GM12872 (cell line): Measurements from ENCODE around the gene TNFRSF14.

ENCODE experiments used
- CTCF ChIP-seq: IDR thresholded peaks from 3 replicates; pipeline ENCODE4 v1.5.1; 2011; ENCODE audit warnings: low read depth, mild to moderate bottlenecking, low read length, moderate library complexity; ENCODE audit not compliant: insufficient read depth

The TNFRSF14 gene

DNA sequence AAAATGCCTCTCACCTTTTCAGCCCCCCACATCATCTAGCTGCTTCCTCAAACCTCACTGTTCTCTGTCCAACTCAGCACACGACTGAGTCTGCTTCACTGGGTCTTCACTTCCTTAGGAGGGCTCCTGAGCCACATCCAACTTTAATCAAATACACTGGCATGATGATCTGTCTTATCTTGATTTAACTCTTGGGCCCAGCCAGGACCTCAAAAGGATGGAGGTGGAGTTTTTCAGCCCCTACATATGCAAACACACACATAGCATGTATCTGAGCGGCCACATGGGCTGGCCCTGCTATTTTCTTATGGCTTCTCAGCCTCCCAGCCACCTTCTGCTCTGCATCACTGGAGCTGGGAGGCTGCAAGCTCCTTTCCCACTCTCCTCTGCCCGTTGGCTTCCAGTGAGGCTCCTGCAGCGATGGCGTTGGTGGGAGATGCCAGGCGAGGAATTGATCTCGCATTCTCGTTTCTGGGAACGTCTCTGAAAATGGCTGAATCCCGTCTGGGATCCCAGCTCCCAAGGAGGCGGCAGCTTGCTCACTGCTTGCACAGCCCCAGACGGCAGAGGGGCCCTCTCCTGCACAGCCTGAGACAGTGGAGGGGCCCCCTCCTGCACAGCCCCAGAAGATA is 28.6 kb downstream of the TNFRSF14 start:
- no peak for TF ChIP-seq CTCF

GRCh38 chr1:2585318-2586092 is 29.3 kb downstream of the TNFRSF14 start:
- TF ChIP-seq CTCF = no peak

GRCh38 chr1:2586154-2587070 is 30.2 kb downstream of the TNFRSF14 start, which contains the start of gene PRXL2B:
Gene PRXL2B (plus strand): TSS chr1:2586777. CDS start chr1:2586886, 109 bp downstream.
- no peak for TF ChIP-seq CTCF

DNA sequence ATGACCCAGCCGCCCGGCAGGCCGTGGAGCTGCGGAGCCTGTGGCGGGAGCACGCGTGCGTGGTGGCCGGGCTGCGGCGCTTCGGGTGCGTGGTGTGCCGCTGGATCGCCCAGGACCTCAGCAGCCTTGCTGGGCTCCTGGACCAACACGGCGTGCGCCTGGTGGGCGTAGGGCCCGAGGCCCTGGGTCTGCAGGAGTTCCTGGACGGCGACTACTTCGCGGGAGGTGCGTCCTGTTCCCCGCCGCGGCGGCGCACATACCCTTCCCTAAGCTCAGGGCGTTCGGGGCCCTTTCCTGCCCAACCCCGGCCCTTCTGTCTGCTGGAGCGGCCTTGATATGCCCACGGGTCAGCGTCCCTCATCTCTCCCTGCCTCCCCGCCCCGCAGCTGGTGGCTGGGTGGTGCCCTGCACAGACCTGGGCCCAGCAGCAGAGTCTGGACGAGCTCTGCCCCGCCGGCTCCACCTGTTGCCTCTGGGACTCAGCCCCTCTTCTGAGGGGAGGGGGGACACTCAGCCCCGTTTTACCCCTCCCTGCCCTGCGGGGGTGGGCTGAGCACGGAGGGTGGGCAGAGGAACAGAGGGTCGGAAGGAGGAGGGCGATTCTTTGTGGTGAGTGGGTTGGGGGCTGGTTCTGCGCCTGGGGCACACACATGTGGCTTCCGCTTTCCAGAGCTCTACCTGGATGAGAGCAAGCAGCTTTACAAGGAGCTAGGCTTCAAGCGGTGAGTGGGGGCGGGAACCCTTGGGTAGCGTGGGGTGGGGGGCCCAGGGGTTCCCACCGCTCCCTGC is 31.1 kb downstream of the TNFRSF14 start:
- TF ChIP-seq CTCF = no peak

- TF ChIP-seq CTCF = no peak
Observed at GRCh38 chr1:2587860-2588571, 31.8 kb downstream of the TNFRSF14 start.

GRCh38 chr1:2588661-2589430 is 32.7 kb downstream of the TNFRSF14 start:
- no peak for TF ChIP-seq CTCF
